ENCODE measurements around the gene SLC38A5. TPM values are rescaled to one million over a fixed set of nuclear protein-coding genes. Genes with fewer than 3 reads are reported as not detected.

SLC38A5 gene
- total RNA-seq, 1 experiment from 2014 or later, result 54.6 TPM

- H3K36me3 ChIP-seq (ENCODE audit: control insufficient read depth in 1 of 2, insufficient read depth in 2 of 2, low read length in 2 of 2), result no peaks in the 10 kb centered on the region
- H3K9me3 ChIP-seq (ENCODE audit: control insufficient read depth in 1 of 2, insufficient read depth in 1 of 2, low read depth in 1 of 2, low read length in 2 of 2), result no peaks in the 10 kb centered on the region
- H3K4me3 ChIP-seq (replicated peaks in 1 of 2; ENCODE audit: low read depth in 1 of 2, low read length in 2 of 2), result no peak overlapping the region
- TF ChIP-seq, protein P1, sequence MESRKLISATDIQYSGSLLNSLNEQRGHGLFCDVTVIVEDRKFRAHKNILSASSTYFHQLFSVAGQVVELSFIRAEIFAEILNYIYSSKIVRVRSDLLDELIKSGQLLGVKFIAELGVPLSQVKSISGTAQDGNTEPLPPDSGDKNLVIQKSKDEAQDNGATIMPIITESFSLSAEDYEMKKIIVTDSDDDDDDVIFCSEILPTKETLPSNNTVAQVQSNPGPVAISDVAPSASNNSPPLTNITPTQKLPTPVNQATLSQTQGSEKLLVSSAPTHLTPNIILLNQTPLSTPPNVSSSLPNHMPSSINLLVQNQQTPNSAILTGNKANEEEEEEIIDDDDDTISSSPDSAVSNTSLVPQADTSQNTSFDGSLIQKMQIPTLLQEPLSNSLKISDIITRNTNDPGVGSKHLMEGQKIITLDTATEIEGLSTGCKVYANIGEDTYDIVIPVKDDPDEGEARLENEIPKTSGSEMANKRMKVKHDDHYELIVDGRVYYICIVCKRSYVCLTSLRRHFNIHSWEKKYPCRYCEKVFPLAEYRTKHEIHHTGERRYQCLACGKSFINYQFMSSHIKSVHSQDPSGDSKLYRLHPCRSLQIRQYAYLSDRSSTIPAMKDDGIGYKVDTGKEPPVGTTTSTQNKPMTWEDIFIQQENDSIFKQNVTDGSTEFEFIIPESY (IDR thresholded peaks at IDR 0.05; ENCODE audit: extremely low read depth, insufficient replicate concordance, low read length), result no peak
- TF ChIP-seq RAD21 (IDR thresholded peaks at IDR 0.05; ENCODE audit: low read depth) (no peak), EGR1 (IDR thresholded peaks at IDR 0.05; ENCODE audit: low read depth) (no peak), EZH2phosphoT487 (IDR thresholded peaks at IDR 0.05; ENCODE audit: borderline replicate concordance) (no peak), YY1 (IDR thresholded peaks at IDR 0.05; ENCODE audit: extremely low read depth, insufficient replicate concordance, low read depth, low read length) (no peak), CTCF (IDR thresholded peaks at IDR 0.05 in 2 of 3, conservative IDR thresholded peaks at IDR 0.05 in 1 of 3; ENCODE audit: borderline replicate concordance in 1 of 3, insufficient read depth in 1 of 3, low read depth in 2 of 3, low read length in 2 of 3) (no peak), ELF1 (IDR thresholded peaks at IDR 0.05; ENCODE audit: borderline replicate concordance, low read depth) (no peak), SRF (IDR thresholded peaks at IDR 0.05; ENCODE audit: low read depth) (no peak), EZH2 (IDR thresholded peaks at IDR 0.05) (no peak), ZNF274 (IDR thresholded peaks at IDR 0.05; ENCODE audit: low read depth, low read length) (no peak), POLR2A (IDR thresholded peaks at IDR 0.05; ENCODE audit: borderline replicate concordance, extremely low read depth, insufficient read depth, insufficient read length) (no peak), CBX3 (IDR thresholded peaks at IDR 0.05; ENCODE audit: low read depth) (no peak), MAX (IDR thresholded peaks at IDR 0.05) (no peak), CEBPB (IDR thresholded peaks at IDR 0.05; ENCODE audit: low read depth) (no peak), SIN3A (IDR thresholded peaks at IDR 0.05; ENCODE audit: low read depth) (no peak)
- TF ChIP-seq, protein P2, sequence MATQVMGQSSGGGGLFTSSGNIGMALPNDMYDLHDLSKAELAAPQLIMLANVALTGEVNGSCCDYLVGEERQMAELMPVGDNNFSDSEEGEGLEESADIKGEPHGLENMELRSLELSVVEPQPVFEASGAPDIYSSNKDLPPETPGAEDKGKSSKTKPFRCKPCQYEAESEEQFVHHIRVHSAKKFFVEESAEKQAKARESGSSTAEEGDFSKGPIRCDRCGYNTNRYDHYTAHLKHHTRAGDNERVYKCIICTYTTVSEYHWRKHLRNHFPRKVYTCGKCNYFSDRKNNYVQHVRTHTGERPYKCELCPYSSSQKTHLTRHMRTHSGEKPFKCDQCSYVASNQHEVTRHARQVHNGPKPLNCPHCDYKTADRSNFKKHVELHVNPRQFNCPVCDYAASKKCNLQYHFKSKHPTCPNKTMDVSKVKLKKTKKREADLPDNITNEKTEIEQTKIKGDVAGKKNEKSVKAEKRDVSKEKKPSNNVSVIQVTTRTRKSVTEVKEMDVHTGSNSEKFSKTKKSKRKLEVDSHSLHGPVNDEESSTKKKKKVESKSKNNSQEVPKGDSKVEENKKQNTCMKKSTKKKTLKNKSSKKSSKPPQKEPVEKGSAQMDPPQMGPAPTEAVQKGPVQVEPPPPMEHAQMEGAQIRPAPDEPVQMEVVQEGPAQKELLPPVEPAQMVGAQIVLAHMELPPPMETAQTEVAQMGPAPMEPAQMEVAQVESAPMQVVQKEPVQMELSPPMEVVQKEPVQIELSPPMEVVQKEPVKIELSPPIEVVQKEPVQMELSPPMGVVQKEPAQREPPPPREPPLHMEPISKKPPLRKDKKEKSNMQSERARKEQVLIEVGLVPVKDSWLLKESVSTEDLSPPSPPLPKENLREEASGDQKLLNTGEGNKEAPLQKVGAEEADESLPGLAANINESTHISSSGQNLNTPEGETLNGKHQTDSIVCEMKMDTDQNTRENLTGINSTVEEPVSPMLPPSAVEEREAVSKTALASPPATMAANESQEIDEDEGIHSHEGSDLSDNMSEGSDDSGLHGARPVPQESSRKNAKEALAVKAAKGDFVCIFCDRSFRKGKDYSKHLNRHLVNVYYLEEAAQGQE (IDR thresholded peaks at IDR 0.05; ENCODE audit: low read depth), result no peak
- TF ChIP-seq, protein P3, sequence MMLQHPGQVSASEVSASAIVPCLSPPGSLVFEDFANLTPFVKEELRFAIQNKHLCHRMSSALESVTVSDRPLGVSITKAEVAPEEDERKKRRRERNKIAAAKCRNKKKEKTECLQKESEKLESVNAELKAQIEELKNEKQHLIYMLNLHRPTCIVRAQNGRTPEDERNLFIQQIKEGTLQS (IDR thresholded peaks at IDR 0.05), result no peak
- no peak overlapping the region for H3K4me2 ChIP-seq (ENCODE audit: low read length)
- H3K79me2 ChIP-seq (ENCODE audit: insufficient read depth, low read length), result no peaks in the 10 kb centered on the region
- intact Hi-C loops (cut with micrococcal nuclease), result no loop called here
- no peaks in the 10 kb centered on the region for H3K9me2 ChIP-seq (ENCODE audit: insufficient read depth)
- H3K9ac ChIP-seq (ENCODE audit: low read length), result no peak overlapping the region
- no TSS peak for BruUV-seq (replicated peaks)
- no peak for DNase-seq (ENCODE audit: low read depth, low spot score)
- CTCF ChIA-PET, result no interaction called here
- RAD21 ChIA-PET (ENCODE audit: low non-redundant PET in 1 of 2, low total read pairs in 2 of 2, uncharacterized antibody in 2 of 2, unreplicated experiment in 2 of 2), result no interaction called here
- peaks cover 0 to 5% of the 10 kb centered on the region in 2 experiments; a peak in 1 of 4 replicates for H3K4me1 ChIP-seq (ENCODE audit: control insufficient read depth in 1 of 2, insufficient read depth in 2 of 2, low read length in 2 of 2)
- H4K20me1 ChIP-seq (ENCODE audit: insufficient read depth), result no peaks in the 10 kb centered on the region
- H3K27me3 ChIP-seq (ENCODE audit: insufficient read depth, low read length), result no peaks in the 10 kb centered on the region
- POLR2A ChIA-PET, result no interaction called here
- no peak for ATAC-seq
- H2AFZ ChIP-seq (ENCODE audit: low read depth, low read length, poor library complexity, severe bottlenecking), result no peak overlapping the region
- H3K27ac ChIP-seq (ENCODE audit: low read depth, low read length), result no peak overlapping the region
These were observed 10.6 kb downstream of the SLC38A5 start for GRCh38 chrX:48459483-48459882.
